Nephron (organoid): ENCODE data around the gene COG4.
"Not testable (repeated sequence)": the region's sequence is repeated elsewhere in the genome, so short reads cannot be mapped to it uniquely, and the experiment has no call there.

ENCODE experiments used
- H3K27ac Mint-ChIP-seq, 3 experiments: 2 replicates each; pipeline ENCODE4 v1.8.0; 2020; ENCODE audit warnings: mixed read lengths in 3 of 3, mild to moderate bottlenecking in 2 of 3, moderate library complexity in 1 of 3
- H3K27me3 Mint-ChIP-seq: 2 replicates; pipeline ENCODE4 v1.8.0; 2021; ENCODE audit warnings: low read depth, mild to moderate bottlenecking, moderate library complexity, mixed read lengths
- H3K36me3 Mint-ChIP-seq: 2 replicates; pipeline ENCODE4 v1.8.0; 2020; ENCODE audit warnings: low read depth, mixed read lengths
- H3K4me1 Mint-ChIP-seq: 2 replicates; pipeline ENCODE4 v1.8.0; 2020; ENCODE audit warnings: mixed read lengths
- H3K4me3 Mint-ChIP-seq, 3 experiments: 2 replicates each; pipeline ENCODE4 v1.8.0; 2020; ENCODE audit warnings: mild to moderate bottlenecking in 3 of 3, mixed read lengths in 3 of 3, moderate library complexity in 2 of 3
- H3K9me3 Mint-ChIP-seq: 2 replicates; pipeline ENCODE4 v1.8.0; 2020; ENCODE audit warnings: mixed read lengths
- TF ChIP-seq, protein P1 (sequence below), 3 experiments: fragments of 200-600 bp; sonication (generic); IDR thresholded peaks; one replicate each; pipeline ENCODE4 v1.5.0; 2021; ENCODE audit warnings: antibody characterized with exemption in 3 of 3; ENCODE audit not compliant: unreplicated experiment in 3 of 3

Gene COG4

DNA sequence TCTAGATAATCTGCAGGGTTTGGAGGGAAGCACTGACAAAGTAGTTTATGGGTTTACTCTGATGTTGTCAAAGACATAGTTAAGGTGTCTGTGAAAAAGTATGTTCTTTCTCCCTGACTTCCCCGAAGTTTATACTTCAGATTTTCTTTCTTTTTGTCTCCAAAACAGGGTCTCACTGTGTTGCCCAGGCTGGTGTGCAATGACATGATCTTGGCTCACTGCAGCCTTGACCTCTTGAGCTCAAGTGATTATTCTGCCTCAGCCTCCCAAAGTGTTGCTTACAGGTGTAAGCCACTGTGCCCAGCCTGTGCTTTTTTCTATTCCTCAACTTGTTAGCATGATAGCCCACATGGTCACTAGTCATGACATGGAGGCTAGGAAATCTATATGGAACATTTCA, 21.2 kb upstream of the COG4 start:
- Mint-ChIP-seq H3K4me3 (no peak overlapping the region), H3K4me1 (no peaks in the 10 kb centered on the region), H3K27me3 (no peaks in the 10 kb centered on the region), H3K27ac (no peak overlapping the region), H3K36me3 (peaks cover 74% of the 10 kb centered on the region), H3K9me3 (no peaks in the 10 kb centered on the region)
- TF ChIP-seq, protein P1, sequence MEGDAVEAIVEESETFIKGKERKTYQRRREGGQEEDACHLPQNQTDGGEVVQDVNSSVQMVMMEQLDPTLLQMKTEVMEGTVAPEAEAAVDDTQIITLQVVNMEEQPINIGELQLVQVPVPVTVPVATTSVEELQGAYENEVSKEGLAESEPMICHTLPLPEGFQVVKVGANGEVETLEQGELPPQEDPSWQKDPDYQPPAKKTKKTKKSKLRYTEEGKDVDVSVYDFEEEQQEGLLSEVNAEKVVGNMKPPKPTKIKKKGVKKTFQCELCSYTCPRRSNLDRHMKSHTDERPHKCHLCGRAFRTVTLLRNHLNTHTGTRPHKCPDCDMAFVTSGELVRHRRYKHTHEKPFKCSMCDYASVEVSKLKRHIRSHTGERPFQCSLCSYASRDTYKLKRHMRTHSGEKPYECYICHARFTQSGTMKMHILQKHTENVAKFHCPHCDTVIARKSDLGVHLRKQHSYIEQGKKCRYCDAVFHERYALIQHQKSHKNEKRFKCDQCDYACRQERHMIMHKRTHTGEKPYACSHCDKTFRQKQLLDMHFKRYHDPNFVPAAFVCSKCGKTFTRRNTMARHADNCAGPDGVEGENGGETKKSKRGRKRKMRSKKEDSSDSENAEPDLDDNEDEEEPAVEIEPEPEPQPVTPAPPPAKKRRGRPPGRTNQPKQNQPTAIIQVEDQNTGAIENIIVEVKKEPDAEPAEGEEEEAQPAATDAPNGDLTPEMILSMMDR (IDR thresholded peaks at IDR 0.05; ENCODE audit: unreplicated experiment in 3 of 3): no peak

- TF ChIP-seq, protein P1 (IDR thresholded peaks at IDR 0.05; ENCODE audit: unreplicated experiment in 3 of 3): no peak
- H3K27ac Mint-ChIP-seq: no peak overlapping the region
- H3K36me3 Mint-ChIP-seq: peaks cover 74% of the 10 kb centered on the region
- H3K4me1 Mint-ChIP-seq: no peaks in the 10 kb centered on the region
- no peak overlapping the region for H3K4me3 Mint-ChIP-seq
- H3K27me3 Mint-ChIP-seq: no peaks in the 10 kb centered on the region
- H3K9me3 Mint-ChIP-seq: no peaks in the 10 kb centered on the region
Measured at GRCh38 chr16:70540994-70541393, 17.6 kb upstream of the COG4 start.

GRCh38 chr16:70534971-70535370, 11.6 kb upstream of the COG4 start:
- no peaks in the 10 kb centered on the region for H3K9me3 Mint-ChIP-seq
- TF ChIP-seq, protein P1 (IDR thresholded peaks at IDR 0.05; ENCODE audit: unreplicated experiment in 3 of 3): no peak
- no peak overlapping the region for H3K4me3 Mint-ChIP-seq
- H3K27me3 Mint-ChIP-seq: no peaks in the 10 kb centered on the region
- peak overlapping the region in 1 of 3 experiments; percentile 42 for H3K27ac Mint-ChIP-seq
- peaks cover 78% of the 10 kb centered on the region for H3K36me3 Mint-ChIP-seq
- H3K4me1 Mint-ChIP-seq: no peaks in the 10 kb centered on the region

DNA sequence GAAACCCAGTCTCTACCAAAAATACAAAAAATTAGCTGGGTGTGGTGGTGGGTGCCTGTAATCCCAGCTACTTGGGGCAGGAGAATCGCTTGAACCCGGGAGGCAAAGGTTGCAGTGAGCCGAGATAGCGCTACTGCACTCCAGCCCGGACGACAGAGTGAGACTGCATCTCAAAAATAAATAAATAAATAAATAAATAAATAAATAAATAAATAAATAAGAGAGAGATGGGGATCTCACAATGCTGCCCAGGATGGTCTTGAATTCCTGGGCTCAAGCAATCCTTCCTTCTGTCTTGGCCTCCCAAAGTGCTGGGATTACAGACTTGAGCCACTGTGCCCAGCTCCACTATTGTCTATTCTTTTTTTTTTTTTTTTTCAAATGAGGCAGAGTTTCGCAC, 6.6 kb upstream of the COG4 start:
- Mint-ChIP-seq H3K4me1 (peaks cover 35% of the 10 kb centered on the region), H3K36me3 (peaks cover 70% of the 10 kb centered on the region)
- not testable (repeated sequence) for H3K27me3 Mint-ChIP-seq, H3K4me3 Mint-ChIP-seq, H3K9me3 Mint-ChIP-seq, H3K27ac Mint-ChIP-seq

GRCh38 chr16:70529051-70529777, 5.9 kb upstream of the COG4 start:
- TF ChIP-seq, protein P1 (IDR thresholded peaks at IDR 0.05; ENCODE audit: unreplicated experiment in 3 of 3): peak; percentile 41 to 59 (median 49)
- H3K4me1 Mint-ChIP-seq: peaks cover 37% of the 10 kb centered on the region
- peak overlapping the region in 2 of 3 experiments; percentile 24 to 49 for H3K27ac Mint-ChIP-seq
- no peaks in the 10 kb centered on the region for H3K9me3 Mint-ChIP-seq
- H3K4me3 Mint-ChIP-seq: peak overlapping the region; percentile 21 to 60 (median 46)
- no peaks in the 10 kb centered on the region for H3K27me3 Mint-ChIP-seq
- peaks cover 64% of the 10 kb centered on the region for H3K36me3 Mint-ChIP-seq

GRCh38 chr16:70527315-70527996, 4.1 kb upstream of the COG4 start:
- H3K36me3 Mint-ChIP-seq: peaks cover 48% of the 10 kb centered on the region

More at GRCh38 chr16:70527315-70527996, 4.1 kb upstream of the COG4 start:
- Mint-ChIP-seq H3K27me3 (no peaks in the 10 kb centered on the region), H3K27ac (peak overlapping the region in 2 of 3 experiments; percentile 21 to 35), H3K4me1 (peaks cover 54% of the 10 kb centered on the region), H3K4me3 (peak overlapping the region; percentile 76 to 88 (median 84)), H3K9me3 (no peaks in the 10 kb centered on the region)
- TF ChIP-seq, protein P1 (IDR thresholded peaks at IDR 0.05; ENCODE audit: unreplicated experiment in 3 of 3): no peak
